ENCODE measurements around the gene RASSF5. TPM values are rescaled to one million over a fixed set of nuclear protein-coding genes. Genes with fewer than 3 reads are reported as not detected.
A peak's percentile ranks its signal among the peaks of the same experiment; 100 is the strongest.

Gene RASSF5
- total RNA-seq, 4 donors from 2014 or later, result 7.4 to 35.5 (median 10.0) TPM

DNA sequence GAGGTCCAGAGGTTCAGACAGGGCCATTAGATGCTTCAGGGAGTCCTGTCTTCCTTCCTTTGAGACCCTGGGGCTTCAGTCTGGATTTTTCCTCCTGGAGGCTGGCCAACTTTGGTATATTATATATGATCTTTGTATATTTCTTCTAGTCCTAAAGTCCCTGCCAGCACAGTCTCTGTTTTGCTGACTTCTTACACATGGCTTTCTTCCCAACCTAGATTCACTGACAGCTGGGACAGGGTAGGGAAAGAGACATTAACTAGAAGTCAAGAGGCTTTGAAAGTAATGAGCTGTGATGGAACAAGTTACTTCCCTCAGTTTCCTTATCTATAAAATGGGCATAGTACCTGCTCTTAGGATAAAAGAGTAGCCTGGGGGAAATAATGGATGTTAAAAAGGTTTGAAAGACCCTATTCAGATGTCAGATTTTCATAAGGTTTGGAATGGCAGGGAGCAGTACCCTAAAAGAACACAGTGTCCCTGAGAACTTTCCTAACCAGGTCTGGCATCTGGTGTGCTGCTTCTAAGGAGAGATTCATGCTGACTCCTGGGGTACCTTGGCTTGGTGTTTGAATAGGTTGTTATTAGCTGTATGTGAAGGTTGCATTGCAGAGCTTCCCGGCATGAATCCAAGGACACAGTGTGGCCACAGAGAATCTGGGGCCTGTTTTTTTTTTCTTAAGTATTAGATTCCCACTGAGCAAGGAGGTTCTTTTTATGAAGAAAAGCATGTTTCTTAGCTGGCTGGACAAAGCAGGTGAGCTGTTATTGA lies 47.6 kb downstream of the RASSF5 start:
- no peaks in the 10 kb centered on the region for H3K27me3 ChIP-seq
- peaks cover 0 to 24% (median 15%) of the 10 kb centered on the region in 4 donors for H3K4me1 ChIP-seq
- TF ChIP-seq POLR2A (IDR thresholded peaks at IDR 0.05), result no peak
- TF ChIP-seq, protein P1, sequence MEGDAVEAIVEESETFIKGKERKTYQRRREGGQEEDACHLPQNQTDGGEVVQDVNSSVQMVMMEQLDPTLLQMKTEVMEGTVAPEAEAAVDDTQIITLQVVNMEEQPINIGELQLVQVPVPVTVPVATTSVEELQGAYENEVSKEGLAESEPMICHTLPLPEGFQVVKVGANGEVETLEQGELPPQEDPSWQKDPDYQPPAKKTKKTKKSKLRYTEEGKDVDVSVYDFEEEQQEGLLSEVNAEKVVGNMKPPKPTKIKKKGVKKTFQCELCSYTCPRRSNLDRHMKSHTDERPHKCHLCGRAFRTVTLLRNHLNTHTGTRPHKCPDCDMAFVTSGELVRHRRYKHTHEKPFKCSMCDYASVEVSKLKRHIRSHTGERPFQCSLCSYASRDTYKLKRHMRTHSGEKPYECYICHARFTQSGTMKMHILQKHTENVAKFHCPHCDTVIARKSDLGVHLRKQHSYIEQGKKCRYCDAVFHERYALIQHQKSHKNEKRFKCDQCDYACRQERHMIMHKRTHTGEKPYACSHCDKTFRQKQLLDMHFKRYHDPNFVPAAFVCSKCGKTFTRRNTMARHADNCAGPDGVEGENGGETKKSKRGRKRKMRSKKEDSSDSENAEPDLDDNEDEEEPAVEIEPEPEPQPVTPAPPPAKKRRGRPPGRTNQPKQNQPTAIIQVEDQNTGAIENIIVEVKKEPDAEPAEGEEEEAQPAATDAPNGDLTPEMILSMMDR (IDR thresholded peaks at IDR 0.05), result no peak
- no peak for DNase-seq
- H3K27ac ChIP-seq, result peak overlapping the region in 3 of 4 donors; percentile 47 to 99 (median 84)
- H3K4me3 ChIP-seq, result no peak overlapping the region
- H3K9me3 ChIP-seq, result no peaks in the 10 kb centered on the region
- no peaks in the 10 kb centered on the region for H3K36me3 ChIP-seq

DNA sequence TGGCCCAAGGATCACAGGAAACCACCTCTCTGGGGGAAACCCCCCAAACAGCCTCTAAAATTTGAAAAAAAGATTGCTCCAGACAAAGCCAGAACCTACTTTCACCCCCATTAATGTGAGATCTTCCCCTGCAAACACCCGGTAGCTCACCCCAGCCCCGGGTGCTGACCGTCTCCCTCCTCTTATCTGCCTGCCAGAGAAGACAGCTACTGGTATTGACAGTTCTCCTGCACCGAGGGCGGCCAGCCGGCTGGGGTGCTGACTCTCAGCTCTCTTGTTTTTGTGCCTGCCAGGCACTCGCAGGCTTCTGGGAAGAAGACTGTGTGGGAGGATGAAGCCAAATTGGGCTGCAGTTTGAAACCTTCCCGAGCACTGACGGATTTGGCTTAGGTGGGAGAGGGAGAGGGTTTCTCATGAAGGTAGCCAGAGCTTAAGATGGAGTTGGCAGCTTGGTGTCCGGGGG lies 48.2 kb downstream of the RASSF5 start:
- Histone ChIP-seq H3K4me1 (peaks cover 0 to 30% (median 20%) of the 10 kb centered on the region in 4 donors), H3K4me3 (no peak overlapping the region), H3K36me3 (no peaks in the 10 kb centered on the region), H3K27me3 (no peaks in the 10 kb centered on the region), H3K27ac (peak overlapping the region; percentile 47 to 99 (median 82)), H3K9me3 (no peaks in the 10 kb centered on the region)
- peak in 2 of 3 donors; percentile 49 to 62 for DNase-seq
- no peak for TF ChIP-seq POLR2A (IDR thresholded peaks at IDR 0.05)
- TF ChIP-seq, protein P1 (IDR thresholded peaks at IDR 0.05), result no peak

DNA sequence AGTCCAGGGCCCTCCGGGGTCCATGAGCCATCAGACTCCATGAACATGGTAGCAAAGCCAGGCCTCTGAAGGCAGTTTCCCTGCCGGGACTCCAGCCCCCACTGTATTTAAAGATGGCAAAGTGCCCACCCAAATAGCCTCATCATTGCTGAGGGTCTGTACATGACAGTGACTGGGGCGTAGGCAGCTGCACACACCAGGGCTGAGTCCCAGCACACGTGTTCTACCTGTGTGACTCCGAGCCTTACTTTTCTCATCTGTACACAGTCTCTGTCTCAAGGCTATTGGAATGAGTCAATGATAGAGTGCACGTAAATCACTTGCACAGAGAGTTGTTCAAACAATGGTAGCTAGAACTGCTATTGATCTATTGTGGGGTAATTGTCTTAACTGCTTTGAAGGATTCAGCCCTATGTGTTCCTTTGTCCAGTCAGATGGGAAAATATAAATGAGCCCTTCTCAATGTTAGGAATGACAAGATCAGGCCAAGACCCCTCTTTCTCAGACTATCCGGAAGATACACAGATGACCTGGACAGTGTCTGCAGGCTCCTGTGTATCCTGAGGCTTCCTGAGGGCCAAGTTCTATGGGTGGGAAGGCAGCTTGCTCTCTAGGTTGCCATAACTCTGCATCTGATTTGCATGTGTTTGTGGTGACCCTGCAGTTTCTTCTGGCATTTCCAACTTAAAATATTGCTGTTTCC lies 48.9 kb downstream of the RASSF5 start:
- DNase-seq, result no peak
- Histone ChIP-seq H3K4me3 (peak overlapping the region; percentile 64 to 90 (median 82)), H3K4me1 (peaks cover 0 to 37% (median 23%) of the 10 kb centered on the region in 4 donors), H3K36me3 (no peaks in the 10 kb centered on the region), H3K27ac (peak overlapping the region; percentile 48 to 99 (median 82)), H3K9me3 (no peaks in the 10 kb centered on the region), H3K27me3 (no peaks in the 10 kb centered on the region)
- TF ChIP-seq POLR2A (IDR thresholded peaks at IDR 0.05), result no peak
- TF ChIP-seq, protein P1 (IDR thresholded peaks at IDR 0.05), result no peak

DNA sequence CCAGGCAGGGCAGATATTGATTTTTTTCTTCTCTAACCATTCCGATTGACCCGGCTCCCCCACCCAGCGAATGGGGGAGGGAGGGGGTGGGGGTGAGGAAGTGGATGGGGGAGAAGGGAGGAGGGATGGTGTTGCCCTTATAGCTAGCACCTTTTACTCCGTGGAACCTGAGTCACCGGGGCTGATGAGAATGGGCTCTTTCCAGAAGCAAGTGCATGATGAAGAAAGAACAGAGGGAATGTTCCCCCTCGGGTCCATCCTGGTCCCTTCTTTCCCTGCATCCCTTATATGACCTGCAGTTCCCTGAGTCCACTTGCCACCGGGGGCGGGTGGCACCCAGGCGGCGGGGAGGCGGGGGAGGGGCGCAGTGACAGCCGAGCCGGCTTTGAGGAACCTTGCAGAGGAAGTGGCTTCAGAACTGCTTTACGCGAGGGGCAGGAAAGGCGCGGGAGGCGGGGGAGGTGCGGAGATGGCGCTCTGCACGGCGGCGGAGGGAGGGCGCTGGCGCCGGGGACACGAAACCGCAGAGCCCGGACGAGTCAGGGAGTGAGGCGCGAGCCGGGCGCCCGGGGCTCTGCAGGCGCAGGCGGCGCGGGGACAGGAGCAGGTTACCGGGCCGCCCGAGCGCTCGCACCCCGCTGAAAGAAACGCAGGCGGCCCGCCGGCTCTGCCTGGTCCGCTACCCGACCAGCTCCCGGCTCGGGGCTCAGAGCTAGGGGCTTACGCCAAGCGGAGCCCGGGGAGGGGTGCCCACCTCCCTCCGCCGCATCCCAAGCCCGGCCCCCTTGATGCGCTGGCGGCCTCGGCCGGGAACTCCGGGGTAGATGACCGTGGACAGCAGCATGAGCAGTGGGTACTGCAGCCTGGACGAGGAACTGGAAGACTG lies 49.7 kb downstream of the RASSF5 start:
- peak in 1 of 2 donors; percentile 25 for TF ChIP-seq POLR2A (IDR thresholded peaks at IDR 0.05)
- TF ChIP-seq, protein P1 (IDR thresholded peaks at IDR 0.05), result no peak
- H3K9me3 ChIP-seq, result no peaks in the 10 kb centered on the region
- no peaks in the 10 kb centered on the region for H3K27me3 ChIP-seq
- peak overlapping the region; percentile 64 to 90 (median 82) for H3K4me3 ChIP-seq
- peak; percentile 77 to 97 (median 97) for DNase-seq
- peak overlapping the region; percentile 79 to 99 (median 86) for H3K27ac ChIP-seq
- no peaks in the 10 kb centered on the region for H3K36me3 ChIP-seq
- peaks cover 0 to 40% (median 23%) of the 10 kb centered on the region in 4 donors for H3K4me1 ChIP-seq

Data from Peyer's patch (tissue), 4 donors.